Measurements from ENCODE around the gene MRPL28.

GRCh38 chr16:340370-341091 is 29.8 kb downstream of the MRPL28 start:
- TF ChIP-seq CTCF (IDR thresholded peaks at IDR 0.05) (no peak), POLR2A (IDR thresholded peaks at IDR 0.05) (no peak)

Measured in Peyer's patch (tissue), 4 donors.